GM21360 (cell line): Measurements from ENCODE around the gene SLC37A2.

Experiments
- ATAC-seq: cut with Tn5 transposase; IDR thresholded peaks from one replicate; pipeline ENCODE4 v1.9.1; 2021; ENCODE audit warnings: mild to moderate bottlenecking, moderate library complexity; ENCODE audit not compliant: unreplicated experiment

The SLC37A2 gene

GRCh38 chr11:125102510-125102909 is 39.4 kb downstream of the SLC37A2 start:
- ATAC-seq, result no peak

DNA sequence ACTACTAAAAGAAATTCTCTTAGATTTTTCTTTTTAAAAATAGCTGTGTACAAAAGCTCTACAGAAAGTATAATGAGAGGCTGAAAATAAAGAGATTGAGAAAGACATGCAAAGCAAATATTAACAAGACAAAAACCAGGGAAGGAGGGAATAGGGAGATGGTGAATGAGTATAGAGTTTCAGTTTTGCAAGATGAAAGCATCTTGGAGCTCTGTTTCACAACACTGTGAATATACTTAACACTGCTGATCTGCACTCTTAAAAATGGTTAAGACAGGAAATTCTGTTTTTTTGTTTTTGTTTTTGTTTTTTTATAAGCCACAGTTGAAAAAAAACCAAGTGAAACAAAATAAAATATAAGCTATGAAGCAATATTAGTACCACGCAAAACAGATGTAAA is 42.8 kb downstream of the SLC37A2 start:
- ATAC-seq, result no peak

DNA sequence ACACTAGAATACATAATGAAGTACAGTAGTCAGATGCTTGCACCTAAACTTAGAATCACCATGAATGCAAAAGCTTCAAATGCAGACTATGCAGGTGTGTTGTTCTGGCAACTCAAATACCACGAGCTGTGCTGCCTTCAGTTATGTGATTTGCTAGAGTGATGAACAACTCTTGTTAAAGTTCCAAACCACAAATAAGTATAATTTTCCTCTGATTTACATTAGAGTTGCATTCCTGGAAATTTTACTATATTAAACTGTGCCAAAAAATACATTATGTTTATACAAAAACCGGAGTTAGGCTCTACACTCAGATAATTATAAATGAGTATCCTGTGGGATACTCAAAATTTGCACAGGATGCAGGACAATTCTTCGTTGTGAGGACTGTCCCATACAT is 45.4 kb downstream of the SLC37A2 start:
- no peak for ATAC-seq

- ATAC-seq, result no peak
Measured at GRCh38 chr11:125110506-125110905, 47.4 kb downstream of the SLC37A2 start.

- ATAC-seq, result no peak
Measured at GRCh38 chr11:125111001-125111342, 47.9 kb downstream of the SLC37A2 start.

DNA sequence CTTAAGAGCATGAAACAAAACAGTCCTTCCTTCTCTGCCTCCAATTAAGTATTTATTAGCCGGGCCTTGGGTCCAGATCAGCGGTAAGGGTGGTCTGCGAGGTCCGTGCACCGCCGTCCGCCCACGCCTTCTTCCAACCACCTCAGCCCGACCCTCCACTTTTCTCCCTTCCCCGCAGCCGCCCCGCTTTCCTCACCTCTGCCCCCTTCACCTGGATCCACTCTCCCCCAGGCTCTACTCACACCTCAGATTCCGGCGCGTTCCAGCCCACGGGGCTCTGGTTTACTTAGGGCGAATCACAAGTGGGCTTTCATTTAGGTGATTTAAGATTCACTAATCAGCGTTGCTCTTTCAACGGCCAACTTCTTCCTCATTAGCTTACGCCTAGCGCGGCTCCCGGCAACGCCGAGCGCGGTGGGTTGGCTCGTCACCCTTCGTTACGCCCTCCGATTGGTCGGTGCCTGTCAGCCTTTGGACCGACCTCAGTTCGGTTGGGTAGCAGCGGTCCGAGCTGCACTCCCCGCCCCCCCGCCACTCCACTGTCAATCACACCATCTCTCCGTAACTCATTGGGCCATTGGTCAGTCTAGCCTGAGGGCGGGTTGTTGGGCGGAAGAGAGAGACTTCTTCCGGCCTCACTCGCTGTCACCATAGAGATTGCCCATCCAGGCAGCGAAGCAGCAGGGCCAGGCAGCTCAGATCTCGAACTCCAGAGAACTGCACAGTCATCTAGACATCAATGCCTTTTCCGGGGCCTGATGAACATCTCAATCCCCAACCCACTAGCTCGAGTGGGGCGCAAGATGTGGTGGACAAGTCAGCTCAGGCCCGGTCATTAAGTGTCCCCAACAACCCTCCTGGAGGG is 48.5 kb downstream of the SLC37A2 start, which contains the start of gene TMEM218:
Gene TMEM218, minus strand, starts transcription at position 284 of the 865 bp plus-strand sequence. CDS start 9,385 bp downstream, outside the sequence.
- ATAC-seq, result peak; percentile 97

DNA sequence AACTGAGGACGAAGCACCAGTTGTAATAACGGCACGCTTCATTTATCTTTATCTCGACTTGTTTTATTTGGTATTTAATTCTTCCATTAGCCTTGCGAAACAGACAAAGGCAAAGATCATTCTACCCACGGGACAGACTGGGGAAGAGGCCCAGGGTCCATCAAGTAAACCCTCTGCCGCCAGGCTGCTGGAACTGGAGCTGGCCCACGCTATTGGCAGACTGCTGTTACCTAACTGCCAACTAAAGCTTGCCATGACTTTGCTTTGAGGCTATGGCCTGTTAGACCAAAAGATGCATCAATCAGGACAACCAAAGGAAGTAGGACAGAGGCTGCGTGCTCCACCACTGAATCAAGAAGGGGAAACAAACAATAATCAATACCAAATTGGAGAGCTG is 49.1 kb downstream of the SLC37A2 start:
- no peak for ATAC-seq

DNA sequence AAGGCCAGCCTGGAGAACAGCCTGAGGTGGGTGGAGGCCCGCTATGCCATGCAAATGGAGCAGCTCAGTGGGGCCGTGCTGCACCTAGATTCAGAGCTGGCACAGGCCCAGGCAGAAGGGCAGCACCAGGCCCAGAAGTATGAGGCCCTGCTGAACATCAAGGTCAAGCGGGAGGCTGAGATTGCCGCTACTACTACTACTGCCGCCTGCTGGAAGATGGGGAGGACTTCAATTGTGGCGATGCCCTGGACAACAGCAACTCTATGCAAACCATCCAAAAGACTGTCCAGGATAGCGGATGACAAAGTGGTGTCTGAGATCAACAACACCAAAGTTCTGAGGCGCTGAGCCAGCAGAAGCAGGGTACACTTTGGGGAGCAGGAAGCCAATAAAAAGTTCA is 51.4 kb downstream of the SLC37A2 start:
- no peak for ATAC-seq

DNA sequence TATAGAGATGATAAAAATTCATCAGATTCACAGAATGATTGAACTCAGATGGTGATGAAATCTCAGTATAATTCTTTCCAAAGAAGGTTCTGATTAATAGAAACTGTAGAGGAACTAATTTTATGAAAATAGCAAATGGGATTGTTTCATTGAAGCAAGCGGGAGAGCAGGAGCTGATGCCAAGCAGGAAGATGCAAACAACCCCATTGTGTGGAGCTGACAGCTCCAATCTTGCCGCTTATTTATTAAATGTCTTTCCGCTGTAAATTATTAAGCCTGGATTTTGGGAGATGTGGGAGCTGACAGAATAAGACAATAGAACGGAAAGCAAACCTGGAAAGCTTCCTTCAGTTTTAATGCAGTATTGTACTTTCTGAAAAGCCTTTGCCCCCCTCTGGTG is 54.3 kb downstream of the SLC37A2 start:
- ATAC-seq, result no peak

GRCh38 chr11:125123194-125123946 is 60.3 kb downstream of the SLC37A2 start:
- no peak for ATAC-seq

DNA sequence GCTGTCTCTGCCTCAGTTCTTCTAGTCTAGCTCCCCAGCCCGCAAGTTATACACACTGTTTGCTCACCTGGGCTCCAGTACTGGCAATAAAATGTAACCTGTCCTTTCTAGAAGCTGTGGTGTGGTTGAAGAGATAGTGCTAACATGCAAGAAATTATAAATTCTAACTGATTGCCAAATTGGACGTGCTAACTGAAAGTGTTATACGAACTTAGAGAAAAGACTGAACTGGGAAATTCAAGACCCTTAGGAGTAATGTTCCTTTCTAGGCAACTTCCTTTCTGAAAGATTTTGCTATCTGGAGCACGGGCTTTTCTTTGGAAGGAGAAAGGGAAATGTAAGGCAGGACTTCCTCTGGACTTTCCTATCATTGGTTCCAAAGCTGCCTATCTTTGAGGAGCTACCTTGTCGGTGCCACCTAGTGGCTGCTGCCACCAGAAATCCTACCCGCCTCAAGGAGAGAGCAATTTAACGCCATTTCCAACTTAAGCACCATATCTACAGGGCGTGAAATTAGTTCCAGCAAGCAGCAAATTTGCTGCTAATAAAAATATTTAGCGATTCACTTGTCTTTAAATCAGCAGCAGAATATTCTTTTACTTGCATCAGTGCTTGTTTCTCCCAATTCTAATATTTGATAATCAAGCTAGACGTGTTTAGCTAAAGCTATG is 61.0 kb downstream of the SLC37A2 start:
- peak; percentile 60 for ATAC-seq

- ATAC-seq, result no peak
Measured at GRCh38 chr11:125124618-125124992, 61.5 kb downstream of the SLC37A2 start.

- no peak for ATAC-seq
Measured at GRCh38 chr11:125128450-125128849, 65.3 kb downstream of the SLC37A2 start.

GRCh38 chr11:125129316-125129993 is 66.3 kb downstream of the SLC37A2 start:
- ATAC-seq, result no peak

GRCh38 chr11:125132071-125132470 is 69.0 kb downstream of the SLC37A2 start:
- ATAC-seq, result no peak

GRCh38 chr11:125132596-125132995 is 69.5 kb downstream of the SLC37A2 start:
- no peak for ATAC-seq

DNA sequence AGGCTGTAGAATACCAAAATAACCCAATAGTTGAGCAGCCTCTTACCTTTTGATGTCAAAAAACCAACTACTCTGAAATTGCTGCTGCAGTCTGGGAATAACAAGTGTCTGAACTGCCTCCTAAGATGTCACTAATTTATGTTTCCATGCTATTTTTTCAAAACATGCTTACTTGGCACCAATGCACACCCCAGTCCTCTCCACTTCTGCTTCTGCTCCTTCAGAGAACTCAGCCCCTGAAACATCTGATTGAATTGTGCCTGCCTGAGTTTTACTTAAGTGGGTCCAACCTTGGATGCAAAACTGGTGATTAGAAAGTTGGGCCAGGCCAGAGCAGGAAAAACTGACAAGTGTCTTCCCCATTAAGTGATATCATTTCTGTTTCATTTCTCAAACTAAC is 72.9 kb downstream of the SLC37A2 start:
- no peak for ATAC-seq

- no peak for ATAC-seq
Measured at GRCh38 chr11:125138966-125139365, 75.9 kb downstream of the SLC37A2 start.

DNA sequence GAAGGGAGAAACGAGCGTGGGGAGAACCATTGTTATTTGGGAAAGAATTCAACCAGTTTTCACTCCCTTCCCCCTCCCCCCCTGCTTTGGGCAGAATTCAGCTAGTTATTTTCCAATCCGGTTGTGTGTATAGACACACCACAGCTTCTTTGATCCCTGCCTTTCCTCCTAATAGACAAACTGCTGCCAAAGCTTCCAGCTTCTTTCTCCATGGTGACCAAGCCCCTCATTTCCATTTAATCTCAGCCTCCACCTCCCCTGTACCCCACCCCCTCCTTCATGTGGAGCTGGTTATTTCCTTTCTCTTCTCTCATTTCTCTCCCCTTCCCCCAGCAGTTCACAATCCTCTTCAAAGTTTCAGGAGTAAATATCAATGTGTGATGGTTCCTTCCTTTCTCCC is 76.7 kb downstream of the SLC37A2 start:
- ATAC-seq, result no peak
